Prostate gland (tissue), 2 donors: ENCODE measurements around the gene TSPAN14.

ENCODE experiments used
- POLR2A ChIP-seq: fragments of 450-650 bp; IDR thresholded peaks from one replicate; pipeline ENCODE4 v1.6.1; 2016; ENCODE audit warnings: antibody characterized with exemption, mild to moderate bottlenecking
- POLR2AphosphoS5 ChIP-seq: sonication (generic); formaldehyde crosslinking; IDR thresholded peaks from one replicate; pipeline ENCODE4 v1.6.1; 2017; ENCODE audit warnings: antibody characterized with exemption
- TF ChIP-seq, protein P1 (sequence below), 4 experiments: fragments of 200-600 bp in 2 of 4; fragments of 450-650 bp in 2 of 4; sonication (generic) in 2 of 4; IDR thresholded peaks; 1 replicate in 3 of 4; 2 replicates in 1 of 4; pipeline ENCODE4 v1.5.1; 2016 to 2019; ENCODE audit warnings: antibody characterized with exemption in 4 of 4, mild to moderate bottlenecking in 2 of 4, moderate library complexity in 2 of 4

DNA sequence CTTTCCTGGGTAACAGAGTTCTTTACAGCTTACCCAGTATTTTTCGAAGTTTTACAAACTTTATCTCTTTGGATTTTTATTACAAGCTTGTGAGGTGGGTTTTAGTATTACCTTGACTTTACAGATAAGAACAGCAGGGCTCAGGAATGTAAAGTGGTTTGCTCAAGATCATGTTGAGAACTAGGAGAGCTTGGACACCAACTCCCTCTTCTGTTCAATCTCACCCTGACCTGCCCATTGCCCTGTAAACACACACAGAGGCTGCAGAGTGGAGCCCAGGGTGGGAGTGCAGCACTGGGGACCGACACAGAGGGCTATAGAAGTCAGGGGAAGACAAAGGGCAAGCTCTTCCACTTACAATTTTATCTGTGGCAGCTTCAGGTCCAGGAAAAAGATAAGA lies 4.6 kb upstream of the TSPAN14 start:
- TF ChIP-seq POLR2AphosphoS5 (no peak), POLR2A (no peak)
- TF ChIP-seq, protein P1, sequence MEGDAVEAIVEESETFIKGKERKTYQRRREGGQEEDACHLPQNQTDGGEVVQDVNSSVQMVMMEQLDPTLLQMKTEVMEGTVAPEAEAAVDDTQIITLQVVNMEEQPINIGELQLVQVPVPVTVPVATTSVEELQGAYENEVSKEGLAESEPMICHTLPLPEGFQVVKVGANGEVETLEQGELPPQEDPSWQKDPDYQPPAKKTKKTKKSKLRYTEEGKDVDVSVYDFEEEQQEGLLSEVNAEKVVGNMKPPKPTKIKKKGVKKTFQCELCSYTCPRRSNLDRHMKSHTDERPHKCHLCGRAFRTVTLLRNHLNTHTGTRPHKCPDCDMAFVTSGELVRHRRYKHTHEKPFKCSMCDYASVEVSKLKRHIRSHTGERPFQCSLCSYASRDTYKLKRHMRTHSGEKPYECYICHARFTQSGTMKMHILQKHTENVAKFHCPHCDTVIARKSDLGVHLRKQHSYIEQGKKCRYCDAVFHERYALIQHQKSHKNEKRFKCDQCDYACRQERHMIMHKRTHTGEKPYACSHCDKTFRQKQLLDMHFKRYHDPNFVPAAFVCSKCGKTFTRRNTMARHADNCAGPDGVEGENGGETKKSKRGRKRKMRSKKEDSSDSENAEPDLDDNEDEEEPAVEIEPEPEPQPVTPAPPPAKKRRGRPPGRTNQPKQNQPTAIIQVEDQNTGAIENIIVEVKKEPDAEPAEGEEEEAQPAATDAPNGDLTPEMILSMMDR (IDR thresholded peaks at IDR 0.05): no peak
